Heart right ventricle (tissue), 16 donors: Measurements from ENCODE around the gene KDM1B. TPM values are rescaled to one million over a fixed set of nuclear protein-coding genes. Genes with fewer than 3 reads are reported as not detected.

Experiments
- ATAC-seq, 8 donors: fragments of 200-7000 bp; cut with Tn5 transposase; one replicate each; pipeline ENCODE4 v1.9.1; 2020; ENCODE audit warnings: mild to moderate bottlenecking in 8 of 8, moderate library complexity in 8 of 8, moderate number of reproducible peaks in 1 of 8
- DNase-seq, 2 donors: peaks; one replicate each; pipeline ENCODE4 v3.0.0-alpha.2; 2020
- H3K27ac ChIP-seq, 10 donors: fragments of 200-600 bp; sonication (generic) in 2 of 10; one replicate each; pipeline versions ENCODE4 v1.5.0 to v1.8.0; 2020 to 2022; ENCODE audit warnings: mild to moderate bottlenecking in 3 of 10
- H3K27me3 ChIP-seq, 7 donors: fragments of 200-600 bp; one replicate each; pipeline ENCODE4 v1.8.0; 2021 to 2022; ENCODE audit warnings: mild to moderate bottlenecking in 2 of 7
- H3K36me3 ChIP-seq, 9 donors: fragments of 200-600 bp; sonication (generic) in 1 of 9; one replicate each; pipeline versions ENCODE4 v1.5.0 to v1.8.0; 2020 to 2022; ENCODE audit warnings: mild to moderate bottlenecking in 2 of 9
- H3K4me1 ChIP-seq, 9 donors: fragments of 200-600 bp; sonication (generic) in 1 of 9; one replicate each; pipeline versions ENCODE4 v1.5.0 to v1.8.0; 2020 to 2022; ENCODE audit warnings: mild to moderate bottlenecking in 4 of 9
- H3K4me3 ChIP-seq, 10 donors: fragments of 200-600 bp; sonication (generic) in 2 of 10; one replicate each; pipeline versions ENCODE4 v1.5.0 to v1.8.0; 2020 to 2022; ENCODE audit warnings: mild to moderate bottlenecking in 7 of 10, moderate library complexity in 2 of 10
- H3K9me3 ChIP-seq, 11 donors: fragments of 200-600 bp in 10 of 11; sonication (generic) in 2 of 11; one replicate each; pipeline versions ENCODE4 v1.5.0 to v1.8.0; 2013 to 2022; ENCODE audit warnings: mild to moderate bottlenecking in 2 of 11, control low read depth in 1 of 11, moderate library complexity in 1 of 11
- WGBS, 2 donors: extraction: QIAGEN DNeasy Blood & Tissue Kit; methylation state at CpG; one replicate each; pipeline ENCODE4 v1.1.7; 2013; ENCODE audit warnings: inconsistent platforms in 1 of 2; 5-methylcytosine and 5-hydroxymethylcytosine counted together
- intact Hi-C, 10 donors: fragments of 100-400 bp; cut with DNase I; formaldehyde crosslinking; loops; one replicate each; pipeline versions ENCODE4 v1.11.1 to v1.14.2; 2022
- polyA plus RNA-seq, 2 donors: library from polyadenylated mRNA; stranded (reverse); fragments of 200-250 nt; gene quantifications; one replicate each; pipeline ENCODE4 v1.2.3, GENCODE V29; 2013
- total RNA-seq, 10 donors: library from RNA; stranded (reverse); fragmentation: NEBNext Ultra II Directional in 3 of 10; extraction: Animal tissue kit (Norgen Biotek cat#: 25700) in 3 of 10; gene quantifications; one replicate each; pipeline versions ENCODE4 v1.2.1 to v1.2.4, GENCODE V29; 2021 to 2023
- TF ChIP-seq, protein P1 (sequence below), 9 donors: fragments of 200-600 bp; sonication (generic) in 2 of 9; IDR thresholded peaks; one replicate each; pipeline versions ENCODE4 v1.5.0 to v1.8.0; 2021 to 2022; ENCODE audit warnings: antibody characterized with exemption in 9 of 9, mild to moderate bottlenecking in 5 of 9, moderate library complexity in 1 of 9
- donor health status: Arrhythmogenic right ventricular cardiomyopathy.
- donor health status: ischemic (EF 13 %, LVEDD 7.1; RV severe dilation, severe dysfunction).
- donor health status: healthy with polysubstance abuse.
- donor health status: DM: no; HTN: yes; CAD: no.
- donor health status: DM: no; HTN: no; CAD: no.
- donor health status: ischemic (EF 25% LVEDD 6.9; RV normal size, moderate dysfunction).
- donor health status: ischemic (EF 25% LVEDD 5.7; RV mildly dilated, moderate dysfunction).
- donor health status: healthy.
- donor health status: DM: yes; HTN: yes; CAD: no.
- donor health status: Ischemic cardiomyopathy.
- donor health status: ischemic (EF 35%, LVEDD 5.7; RV mildly dilated, moderate dysfunction).
- donor health status: nonischemic (EF 11% LVEDD 7.7; RV severe dilation, severe dysfunction).
- donor health status: DM: yes; HTN: yes; CAD: no.
- donor health status: PGD.
- donor health status: ischemic (EF 29% LVEDD 5.4; RV normal size, mild dysfunction).
- donor health status: nonischemic (EF 23%, LVEDD 6.1; RV moderate dilation, normal function).

Gene KDM1B
- total and polyA plus RNA-seq, 12 donors, result 2.3 to 22.5 (median 15.2) TPM

DNA sequence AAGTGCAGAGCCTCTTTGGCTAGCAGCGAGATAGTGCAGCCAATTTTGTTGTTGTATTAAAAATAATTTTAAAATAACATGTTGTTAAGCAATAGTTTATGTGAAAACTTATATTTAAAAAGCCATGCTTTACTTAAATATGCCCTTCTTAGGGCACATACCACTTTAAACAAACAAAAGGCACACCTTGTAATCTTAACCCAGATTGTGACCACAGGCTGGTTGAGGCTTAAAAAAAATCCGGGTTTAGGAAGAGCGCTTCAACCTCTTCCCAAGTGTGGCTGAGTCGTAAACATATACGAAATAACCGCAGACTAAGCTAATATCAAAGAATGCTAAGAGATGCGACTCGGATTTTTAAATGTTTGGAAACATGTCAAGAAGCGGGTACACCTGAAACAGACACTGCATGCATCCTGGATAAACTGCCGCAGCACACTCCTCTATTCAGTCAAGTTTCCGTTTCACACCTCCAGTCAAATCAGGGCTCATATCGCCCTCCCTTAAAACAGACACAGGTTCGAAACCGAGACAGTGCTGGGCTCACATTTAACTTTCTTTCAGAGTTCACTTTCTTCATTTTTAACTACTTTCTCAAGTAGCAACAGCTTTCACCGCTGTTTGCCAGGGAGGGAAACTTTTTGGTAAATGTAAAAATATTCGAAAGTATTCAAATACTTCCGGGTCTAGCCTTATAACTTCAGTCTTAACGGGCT lies 107.6 kb downstream of the KDM1B start:
- intact Hi-C loops, result loop anchor here in 6 of 10 donors (5.0 to 10.0 kb wide), 6 partner anchors 51 to 1949 kb away; partner anchors contain the start of genes KDM1B (in 4 of the 6), TPMT (in 4 of the 6), KIF13A (in 1 of the 6) and MBOAT1 (in 1 of the 6)
- peaks cover 0 to 26% (median 2%) of the 10 kb centered on the region in 9 donors for H3K36me3 ChIP-seq
- 12 to 14% methylated on average over 18 of the region's 18 CpGs for WGBS, 2 donors
- no peaks in the 10 kb centered on the region for H3K9me3 ChIP-seq
- peaks cover 0 to 52% (median 38%) of the 10 kb centered on the region in 9 donors for H3K4me1 ChIP-seq
- H3K27ac ChIP-seq, result peak overlapping the region in 4 of 10 donors; percentile 96 to 98 (median 98)
- ATAC-seq (no peak), DNase-seq (no peak)
- H3K4me3 ChIP-seq, result peak overlapping the region; percentile 74 to 95 (median 90)
- no peaks in the 10 kb centered on the region for H3K27me3 ChIP-seq
- TF ChIP-seq, protein P1, sequence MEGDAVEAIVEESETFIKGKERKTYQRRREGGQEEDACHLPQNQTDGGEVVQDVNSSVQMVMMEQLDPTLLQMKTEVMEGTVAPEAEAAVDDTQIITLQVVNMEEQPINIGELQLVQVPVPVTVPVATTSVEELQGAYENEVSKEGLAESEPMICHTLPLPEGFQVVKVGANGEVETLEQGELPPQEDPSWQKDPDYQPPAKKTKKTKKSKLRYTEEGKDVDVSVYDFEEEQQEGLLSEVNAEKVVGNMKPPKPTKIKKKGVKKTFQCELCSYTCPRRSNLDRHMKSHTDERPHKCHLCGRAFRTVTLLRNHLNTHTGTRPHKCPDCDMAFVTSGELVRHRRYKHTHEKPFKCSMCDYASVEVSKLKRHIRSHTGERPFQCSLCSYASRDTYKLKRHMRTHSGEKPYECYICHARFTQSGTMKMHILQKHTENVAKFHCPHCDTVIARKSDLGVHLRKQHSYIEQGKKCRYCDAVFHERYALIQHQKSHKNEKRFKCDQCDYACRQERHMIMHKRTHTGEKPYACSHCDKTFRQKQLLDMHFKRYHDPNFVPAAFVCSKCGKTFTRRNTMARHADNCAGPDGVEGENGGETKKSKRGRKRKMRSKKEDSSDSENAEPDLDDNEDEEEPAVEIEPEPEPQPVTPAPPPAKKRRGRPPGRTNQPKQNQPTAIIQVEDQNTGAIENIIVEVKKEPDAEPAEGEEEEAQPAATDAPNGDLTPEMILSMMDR (IDR thresholded peaks at IDR 0.05), result no peak

GRCh38 chr6:18263418-18264218 lies 108.4 kb downstream of the KDM1B start:
- intact Hi-C loops, result loop anchor here in 6 of 10 donors (5.0 to 10.0 kb wide), 6 partner anchors 51 to 1949 kb away; partner anchors contain the start of genes KDM1B (in 4 of the 6), TPMT (in 4 of the 6), KIF13A (in 1 of the 6) and MBOAT1 (in 1 of the 6)
- DNase-seq, result no peak

DNA sequence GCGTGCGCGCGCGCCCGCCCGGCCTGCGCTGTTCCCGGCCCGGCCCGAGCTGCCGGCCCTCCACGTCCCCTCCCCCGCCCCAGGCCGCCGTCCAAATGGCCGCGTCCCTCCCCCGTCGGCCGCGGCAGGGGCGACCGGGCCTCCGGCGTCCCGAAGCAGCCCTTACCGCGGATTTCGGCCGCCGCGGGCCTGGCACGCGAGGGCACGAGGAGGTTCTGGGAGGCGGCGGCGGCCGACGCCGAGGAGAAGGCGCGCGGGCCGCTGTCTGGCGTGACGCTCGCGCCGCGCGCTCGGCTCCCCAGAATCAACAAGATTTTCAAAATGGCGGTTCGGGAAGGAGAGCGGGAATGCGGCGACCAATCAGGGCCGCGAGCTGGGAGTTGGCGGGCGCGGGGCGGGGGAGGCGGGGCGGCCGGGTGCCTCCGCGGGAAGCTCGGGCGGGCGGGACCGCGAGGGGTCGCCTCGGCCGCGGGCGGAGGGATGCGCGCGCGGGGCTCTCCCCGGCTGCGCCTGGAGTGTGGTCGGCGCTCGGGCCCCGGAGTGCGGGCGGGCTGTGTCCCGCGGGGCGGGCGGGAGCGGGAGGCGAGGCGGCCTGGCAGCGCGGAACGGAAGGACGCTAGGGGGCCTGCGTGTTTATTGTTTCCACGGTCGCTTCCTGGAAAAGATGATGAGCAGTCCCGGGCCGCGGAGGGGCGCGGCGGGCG lies 109.1 kb downstream of the KDM1B start, which contains the start of gene DEK:
TSS of gene DEK (minus strand) at position 312 of the 704 bp plus-strand sequence. CDS start 543 bp downstream, outside the sequence.
- WGBS, 2 donors, result 0 to 1% methylated on average over 109 of the region's 113 CpGs
- peak; percentile 89 to 90 for DNase-seq
- Histone ChIP-seq H3K36me3 (peaks cover 0 to 19% (median 0%) of the 10 kb centered on the region in 9 donors), H3K4me1 (peaks cover 0 to 45% (median 38%) of the 10 kb centered on the region in 9 donors), H3K9me3 (no peaks in the 10 kb centered on the region), H3K4me3 (peak within 1 kb of the TSS; percentile 74 to 95 (median 90)), H3K27ac (peak within 1 kb of the TSS; percentile 89 to 98 (median 94)), H3K27me3 (no peaks in the 10 kb centered on the region)
- intact Hi-C loops, result loop anchor here in 6 of 10 donors (5.0 to 10.0 kb wide), 6 partner anchors 52 to 1948 kb away; partner anchors contain the start of genes KDM1B (in 4 of the 6), TPMT (in 4 of the 6), KIF13A (in 1 of the 6) and MBOAT1 (in 1 of the 6)
- ATAC-seq, result peak; percentile 77 to 92 (median 88)
- TF ChIP-seq, protein P1 (IDR thresholded peaks at IDR 0.05), result peak; percentile 36 to 78 (median 62)

More at GRCh38 chr6:18263418-18264218, 108.4 kb downstream of the KDM1B start:
- H3K27me3 ChIP-seq, result no peaks in the 10 kb centered on the region
- peak in 6 of 8 donors; percentile 2 to 29 (median 14) for ATAC-seq
- WGBS, 2 donors, result 0 to 1% methylated on average over 50 of the region's 50 CpGs
- TF ChIP-seq, protein P1 (IDR thresholded peaks at IDR 0.05), result no peak
- peak overlapping the region; percentile 89 to 98 (median 94) for H3K27ac ChIP-seq
- peaks cover 0 to 19% (median 0%) of the 10 kb centered on the region in 9 donors for H3K36me3 ChIP-seq
- H3K4me1 ChIP-seq, result peaks cover 0 to 46% (median 38%) of the 10 kb centered on the region in 9 donors
- H3K9me3 ChIP-seq, result no peaks in the 10 kb centered on the region
- H3K4me3 ChIP-seq, result peak overlapping the region; percentile 74 to 95 (median 90)
